Prostate gland (tissue), 2 donors: ENCODE results near the gene ADCY3. TPM values are rescaled to one million over a fixed set of nuclear protein-coding genes. Genes with fewer than 3 reads are reported as not detected.

ENCODE experiments used
- DNase-seq: peaks from one replicate; pipeline ENCODE4 v3.0.0-alpha.2; 2019; ENCODE audit warnings: low spot score
- H3K27ac ChIP-seq, 2 donors: fragments of 200-600 bp; sonication (generic); 2 replicates each; pipeline ENCODE4 v1.5.1; 2017 to 2019
- H3K27me3 ChIP-seq: fragments of 200-600 bp; sonication (generic); replicated peaks from 2 replicates; pipeline ENCODE4 v1.5.1; 2019; ENCODE audit not compliant: insufficient read depth
- H3K36me3 ChIP-seq, 2 donors: fragments of 200-600 bp; sonication (generic); 1 replicate in 1 of 2; 2 replicates in 1 of 2; pipeline versions ENCODE4 v1.5.1 to v1.8.1; 2017 to 2019
- H3K4me1 ChIP-seq: fragments of 200-600 bp; sonication (generic); replicated peaks from 2 replicates; pipeline ENCODE4 v1.5.1; 2019
- H3K4me3 ChIP-seq, 2 donors: fragments of 200-600 bp; sonication (generic); 2 replicates each; pipeline ENCODE4 v1.5.1; 2017 to 2019
- H3K9me3 ChIP-seq: fragments of 200-600 bp; sonication (generic); 2 replicates; pipeline ENCODE4 v1.5.1; 2017
- CTCF ChIP-seq, 4 experiments: fragments of 200-600 bp in 2 of 4; fragments of 450-650 bp in 2 of 4; sonication (generic) in 2 of 4; IDR thresholded peaks; 1 replicate in 3 of 4; 2 replicates in 1 of 4; pipeline ENCODE4 v1.5.1; 2016 to 2019; ENCODE audit warnings: antibody characterized with exemption in 4 of 4, mild to moderate bottlenecking in 2 of 4, moderate library complexity in 2 of 4
- POLR2A ChIP-seq: fragments of 450-650 bp; IDR thresholded peaks from one replicate; pipeline ENCODE4 v1.6.1; 2016; ENCODE audit warnings: antibody characterized with exemption, mild to moderate bottlenecking
- POLR2AphosphoS5 ChIP-seq: sonication (generic); formaldehyde crosslinking; IDR thresholded peaks from one replicate; pipeline ENCODE4 v1.6.1; 2017; ENCODE audit warnings: antibody characterized with exemption
- WGBS: methylation state at CpG from one replicate; pipeline ENCODE4 v1.1.5; 2018; 5-methylcytosine and 5-hydroxymethylcytosine counted together
- intact Hi-C: fragments of 100-400 bp; cut with DNase I; formaldehyde crosslinking; loops from one replicate; pipeline ENCODE4 v1.14.2; 2022
- total RNA-seq, 2 donors: library from RNA; depleted of rRNA; stranded (reverse); fragments of >200 nt; gene quantifications; one replicate each; pipeline ENCODE4 v1.1.0, GENCODE V29; 2016

ADCY3 gene
- 10 to 100 TPM; 20.8 to 44.3 TPM for total RNA-seq

DNA sequence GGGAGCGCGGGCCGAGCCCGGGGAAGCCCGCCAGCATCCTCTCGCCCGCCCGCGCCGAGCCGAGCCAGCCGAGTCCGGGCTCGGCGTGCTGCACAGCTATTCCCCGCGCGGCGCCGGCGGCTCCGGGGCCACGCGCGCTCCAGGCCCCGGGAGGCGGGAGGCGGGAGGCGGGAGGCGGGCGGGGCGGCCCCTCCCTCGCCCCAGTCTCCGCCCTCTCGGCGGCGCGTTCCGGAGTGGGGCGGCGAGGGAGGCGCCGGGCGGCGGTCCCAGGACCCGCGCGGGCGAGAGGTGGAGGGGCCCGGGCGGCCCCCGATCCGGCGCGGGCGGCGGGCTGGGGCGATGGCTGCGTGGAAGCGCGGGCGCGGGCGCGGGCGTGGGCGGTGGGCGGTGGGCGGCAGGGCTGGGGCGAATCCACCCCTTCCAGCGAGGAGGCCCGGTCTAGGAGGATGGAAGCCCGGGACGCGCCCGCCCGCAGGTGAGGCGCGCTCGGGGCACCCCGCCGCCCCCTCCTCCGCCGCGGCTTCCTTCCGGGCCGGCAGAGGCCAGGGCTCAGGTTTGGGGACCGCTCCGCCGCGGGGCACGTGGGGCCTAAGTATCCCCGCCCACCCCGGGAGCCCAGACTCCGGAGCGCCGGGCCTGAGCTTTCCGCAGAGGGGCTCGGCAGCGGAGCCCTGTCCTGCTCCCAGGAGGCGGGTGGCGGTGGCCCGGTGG, at the start of gene ADCY3:
TSS of gene ADCY3 (minus strand) at position 140 of the 711 bp plus-strand sequence. CDS start 1,250 bp downstream, outside the sequence.
- peak; percentile 25 for DNase-seq
- intact Hi-C loops, result no loop called here

GRCh38 chr2:24969784-24970183, 49.7 kb upstream of the ADCY3 start:
- 88% methylated on average over 1 of the region's 1 CpG for WGBS
- TF ChIP-seq CTCF (IDR thresholded peaks at IDR 0.05) (no peak), POLR2A (no peak), POLR2AphosphoS5 (no peak)
- no peaks in the 10 kb centered on the region for H3K4me1 ChIP-seq
- no peak overlapping the region for H3K4me3 ChIP-seq
- H3K9me3 ChIP-seq, result no peaks in the 10 kb centered on the region
- H3K36me3 ChIP-seq, result no peaks in the 10 kb centered on the region
- DNase-seq, result no peak
- intact Hi-C loops, result loop anchor here (5.0 to 10.0 kb wide), 2 partner anchors 73 to 225 kb away; partner anchors contain the start of gene EFR3B
- no peak overlapping the region for H3K27ac ChIP-seq
- H3K27me3 ChIP-seq, result no peaks in the 10 kb centered on the region

More for the DNA sequence above, at the start of gene ADCY3:
- Histone ChIP-seq H3K27ac (peak within 1 kb of the TSS; percentile 67 to 72), H3K36me3 (no peaks in the 10 kb centered on the region), H3K4me1 (no peaks in the 10 kb centered on the region), H3K27me3 (no peaks in the 10 kb centered on the region), H3K4me3 (peak within 1 kb of the TSS; percentile 57 to 59), H3K9me3 (no peaks in the 10 kb centered on the region)
- TF ChIP-seq CTCF (IDR thresholded peaks at IDR 0.05), result no peak
- 2% methylated on average over 34 of the region's 103 CpGs for WGBS

GRCh38 chr2:24961903-24962302, 41.9 kb upstream of the ADCY3 start:
- Histone ChIP-seq H3K36me3 (peaks cover 0 to 1% of the 10 kb centered on the region in 2 donors), H3K4me1 (no peaks in the 10 kb centered on the region), H3K27me3 (no peaks in the 10 kb centered on the region), H3K4me3 (no peak overlapping the region), H3K9me3 (no peaks in the 10 kb centered on the region), H3K27ac (no peak overlapping the region)
- WGBS, result 93% methylated on average over 1 of the region's 1 CpG
- DNase-seq, result no peak
- TF ChIP-seq CTCF (IDR thresholded peaks at IDR 0.05) (no peak), POLR2AphosphoS5 (no peak), POLR2A (no peak)
- intact Hi-C loops, result no loop called here

- TF ChIP-seq CTCF (IDR thresholded peaks at IDR 0.05), result no peak
- TF ChIP-seq POLR2A, result no peak
- TF ChIP-seq POLR2AphosphoS5, result no peak
- intact Hi-C loops, result no loop called here
- Histone ChIP-seq H3K4me1 (no peaks in the 10 kb centered on the region), H3K27ac (no peak overlapping the region), H3K9me3 (no peaks in the 10 kb centered on the region), H3K36me3 (peaks cover 0 to 15% of the 10 kb centered on the region in 2 donors), H3K27me3 (no peaks in the 10 kb centered on the region), H3K4me3 (no peak overlapping the region)
- DNase-seq, result no peak
Observed at GRCh38 chr2:24959761-24960160, 39.7 kb upstream of the ADCY3 start.

DNA sequence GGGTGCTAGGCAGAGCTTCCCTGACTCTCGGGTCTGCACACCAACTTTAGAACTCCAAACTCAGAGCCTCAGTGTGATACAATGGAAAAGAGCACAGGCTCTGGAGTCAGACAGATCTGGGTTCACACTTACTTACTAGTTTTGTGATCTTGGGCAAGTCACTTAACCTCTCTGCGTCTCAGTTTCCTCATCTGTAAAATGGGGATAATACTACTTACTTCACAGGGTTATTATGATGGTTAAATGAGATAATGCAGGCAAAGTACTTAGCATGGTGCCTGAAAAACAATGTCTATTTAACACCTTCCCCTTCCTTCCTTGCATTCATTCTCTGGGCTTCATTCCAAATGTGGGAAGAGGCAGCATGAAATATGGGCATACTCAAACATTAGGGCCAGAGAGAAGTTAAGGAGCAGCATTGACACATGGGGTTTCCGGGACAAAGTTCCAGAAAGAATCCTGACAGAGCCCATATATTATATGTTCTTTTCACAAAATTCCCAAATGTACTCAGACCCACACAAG, 38.4 kb upstream of the ADCY3 start:
- H3K4me3 ChIP-seq, result no peak overlapping the region
- H3K36me3 ChIP-seq, result peaks cover 0 to 15% of the 10 kb centered on the region in 2 donors
- 88% methylated on average over 3 of the region's 3 CpGs for WGBS
- H3K27ac ChIP-seq, result no peak overlapping the region
- H3K9me3 ChIP-seq, result no peaks in the 10 kb centered on the region
- intact Hi-C loops, result no loop called here
- TF ChIP-seq POLR2AphosphoS5 (no peak), CTCF (IDR thresholded peaks at IDR 0.05) (no peak)
- DNase-seq, result no peak
- no peaks in the 10 kb centered on the region for H3K27me3 ChIP-seq
- no peaks in the 10 kb centered on the region for H3K4me1 ChIP-seq
